HEK293T (cell line): ENCODE results near the gene ZNF341.

Experiments used
- ARNT ChIP-seq: fragments of 450-650 bp; IDR thresholded peaks from 2 replicates; pipeline ENCODE4 v1.6.1; 2017; ENCODE audit warnings: mild to moderate bottlenecking
- ELF4 ChIP-seq: fragments of 450-650 bp; IDR thresholded peaks from 2 replicates; pipeline ENCODE4 v1.6.1; 2017; ENCODE audit warnings: antibody characterized with exemption
- FOXK2 ChIP-seq: fragments of 450-650 bp; IDR thresholded peaks from 2 replicates; pipeline ENCODE4 v1.6.1; 2016; ENCODE audit warnings: mild to moderate bottlenecking
- FOXM1 ChIP-seq: fragments of 450-650 bp; IDR thresholded peaks from 2 replicates; pipeline ENCODE4 v1.6.1; 2017; ENCODE audit warnings: mild to moderate bottlenecking, borderline replicate concordance
- HDGF ChIP-seq: fragments of 450-650 bp; IDR thresholded peaks from 2 replicates; pipeline ENCODE4 v1.6.1; 2017; ENCODE audit warnings: antibody characterized with exemption, borderline replicate concordance

- TF ChIP-seq ELF4: no peak
- no peak for TF ChIP-seq HDGF
- TF ChIP-seq FOXK2: no peak
- no peak for TF ChIP-seq ARNT
- no peak for TF ChIP-seq FOXM1
These were observed 36.0 kb downstream of the ZNF341 start for GRCh38 chr20:33767777-33768138.
